RWPE1 (cell line): ENCODE measurements around the gene ABCA3.

Experiments used
- CTCF ChIA-PET: fragments of 350-600 bp; sonication (Branson Sonifier 250); formaldehyde crosslinking; extraction: SDS; loops from one replicate; lab custom pipeline; 2021; lab: Yijun Ruan, JAX
- POLR2A ChIA-PET: fragments of 400-600 bp; formaldehyde crosslinking; extraction: SDS; loops from one replicate; lab custom pipeline; 2020; ENCODE audit warnings: antibody characterized with exemption; ENCODE audit not compliant: low non-redundant PET; lab: Yijun Ruan, JAX
- DNase-seq: peaks from one replicate; pipeline ENCODE4 v3.0.0; 2012; ENCODE audit warnings: low spot score
- H3K27ac ChIP-seq: fragments of 450-650 bp; 2 replicates; pipeline ENCODE4 v1.5.1; 2017
- CTCF ChIP-seq: fragments of 450-650 bp; conservative IDR thresholded peaks from 2 replicates; pipeline ENCODE4 v1.5.1; 2017; ENCODE audit warnings: low read depth, mild to moderate bottlenecking

ABCA3 gene

GRCh38 chr16:2230376-2230775 is 110.2 kb downstream of the ABCA3 start:
- CTCF ChIA-PET = interaction anchor here (1.1 to 2.0 kb wide), 3 partner anchors 21 to 36 kb away, joined by 3 to 6 read pairs (median 5); partner anchors contain the start of gene ECI1
- peak overlapping the region; percentile 93 for H3K27ac ChIP-seq
- POLR2A ChIA-PET = interaction anchor here (0.6 kb wide), 1 partner anchor 75 kb away, joined by 3 read pairs; the partner anchor contains the start of gene TRAF7
- TF ChIP-seq CTCF = no peak
- no peak for DNase-seq

GRCh38 chr16:2229632-2230250 is 110.8 kb downstream of the ABCA3 start:
- no peak for TF ChIP-seq CTCF
- ChIA-PET CTCF (interaction anchor here (2.0 kb wide), 1 partner anchor 22 kb away, joined by 6 read pairs; the partner anchor contains the start of gene ECI1), POLR2A (no interaction called here)
- no peak for DNase-seq
- peak overlapping the region; percentile 93 for H3K27ac ChIP-seq

- ChIA-PET CTCF (no interaction called here), POLR2A (no interaction called here)
- TF ChIP-seq CTCF = no peak
- no peak for DNase-seq
- peak overlapping the region; percentile 93 for H3K27ac ChIP-seq
These were observed 111.4 kb downstream of the ABCA3 start for GRCh38 chr16:2229091-2229490.

GRCh38 chr16:2228161-2228824 is 112.2 kb downstream of the ABCA3 start:
- TF ChIP-seq CTCF = no peak
- H3K27ac ChIP-seq = peak overlapping the region; percentile 93
- ChIA-PET CTCF (no interaction called here), POLR2A (interaction anchor here (0.6 kb wide), 1 partner anchor 17 kb away, joined by 4 read pairs; no protein-coding TSS in a partner anchor)
- DNase-seq = no peak

- no peak for DNase-seq
- TF ChIP-seq CTCF = no peak
- ChIA-PET POLR2A (no interaction called here), CTCF (no interaction called here)
- H3K27ac ChIP-seq = peak overlapping the region; percentile 90
These were observed 113.6 kb downstream of the ABCA3 start for GRCh38 chr16:2226918-2227317.

GRCh38 chr16:2226245-2226793 is 114.2 kb downstream of the ABCA3 start:
- no peak for DNase-seq
- ChIA-PET CTCF (no interaction called here), POLR2A (interaction anchor here (0.5 to 0.7 kb wide), 2 partner anchors 26 to 146 kb away, joined by 3 to 13 read pairs; no protein-coding TSS in a partner anchor)
- peak overlapping the region; percentile 90 for H3K27ac ChIP-seq
- TF ChIP-seq CTCF = no peak
